H1 (cell line): ENCODE data around the gene ATP2B3. TPM values are rescaled to one million over a fixed set of nuclear protein-coding genes. Genes with fewer than 3 reads are reported as not detected.

ENCODE experiments used
- BRCA1 ChIP-seq: IDR thresholded peaks from 2 replicates; pipeline ENCODE4 v1.6.1; 2012; ENCODE audit warnings: low read depth, low read length, improper control_type of control experiment
- CTCF ChIP-seq, 3 experiments: IDR thresholded peaks; 1 replicate in 2 of 3; 2 replicates in 1 of 3; pipeline versions ENCODE4 v1.5.1 to v1.6.1; 2011; ENCODE audit warnings: low read length in 3 of 3, mild to moderate bottlenecking in 3 of 3, inconsistent platforms in 2 of 3, low read depth in 1 of 3, moderate library complexity in 1 of 3; ENCODE audit not compliant: insufficient read depth in 1 of 3; ENCODE audit errors: control extremely low read depth in 1 of 3
- RNF2 ChIP-seq: fragments of 200-900, 300-1000 bp; sonication (generic); IDR thresholded peaks from 2 replicates; pipeline ENCODE4 v1.7.1; 2016; ENCODE audit warnings: borderline replicate concordance, low read depth, mild to moderate bottlenecking, antibody characterized with exemption, low read length; ENCODE audit not compliant: poor library complexity, severe bottlenecking; ENCODE audit errors: missing control alignments
- SP2 ChIP-seq: IDR thresholded peaks from 2 replicates; pipeline ENCODE4 v1.6.1; 2012; ENCODE audit warnings: mild to moderate bottlenecking, low read length, inconsistent platforms
- polyA plus RNA-seq, 7 experiments: library from polyadenylated mRNA; depleted of rRNA in 3 of 7; stranded (reverse) in 5 of 7; unstranded in 2 of 7; fragments of >200 nt in 5 of 7; fragments of 200-250 nt in 2 of 7; gene quantifications; 1 replicate in 5 of 7; 2 replicates in 1 of 7; 4 replicates in 1 of 7; pipeline versions ENCODE4 v1.2.1 to v1.2.3, GENCODE V29; 2011 to 2013; ENCODE audit warnings: missing spikeins in 2 of 7, mixed read lengths in 2 of 7
- total RNA-seq: library from RNA; stranded (reverse); fragmentation: NEBNext Ultra II Directional; extraction: Animal tissue kit (Norgen Biotek cat#: 25700); gene quantifications from 2 replicates; pipeline ENCODE4 v1.2.1, GENCODE V29; 2021
- TF ChIP-seq, protein P1 (sequence below): fragments of 300-600 bp; sonication (generic); IDR thresholded peaks from 2 replicates; pipeline ENCODE4 v1.7.1; 2012; ENCODE audit warnings: low read length, moderate library complexity, mild to moderate bottlenecking, inconsistent platforms; ENCODE audit not compliant: insufficient replicate concordance

Gene ATP2B3
- total and polyA plus RNA-seq, 2 of the 8 experiments (the other 6 are each of a cell fraction or from before 2014, with no cell fraction given): 0.14 to 0.19 TPM

GRCh38 chrX:153505361-153505760 is 12.1 kb upstream of the ATP2B3 start (continued):
- TF ChIP-seq CTCF (IDR thresholded peaks at IDR 0.05; ENCODE audit: control extremely low read depth in 1 of 3, insufficient read depth in 1 of 3, low read depth in 1 of 3, low read length in 3 of 3) (no peak), SP2 (no peak), BRCA1 (no peak), RNF2 (no peak)
- TF ChIP-seq, protein P1, sequence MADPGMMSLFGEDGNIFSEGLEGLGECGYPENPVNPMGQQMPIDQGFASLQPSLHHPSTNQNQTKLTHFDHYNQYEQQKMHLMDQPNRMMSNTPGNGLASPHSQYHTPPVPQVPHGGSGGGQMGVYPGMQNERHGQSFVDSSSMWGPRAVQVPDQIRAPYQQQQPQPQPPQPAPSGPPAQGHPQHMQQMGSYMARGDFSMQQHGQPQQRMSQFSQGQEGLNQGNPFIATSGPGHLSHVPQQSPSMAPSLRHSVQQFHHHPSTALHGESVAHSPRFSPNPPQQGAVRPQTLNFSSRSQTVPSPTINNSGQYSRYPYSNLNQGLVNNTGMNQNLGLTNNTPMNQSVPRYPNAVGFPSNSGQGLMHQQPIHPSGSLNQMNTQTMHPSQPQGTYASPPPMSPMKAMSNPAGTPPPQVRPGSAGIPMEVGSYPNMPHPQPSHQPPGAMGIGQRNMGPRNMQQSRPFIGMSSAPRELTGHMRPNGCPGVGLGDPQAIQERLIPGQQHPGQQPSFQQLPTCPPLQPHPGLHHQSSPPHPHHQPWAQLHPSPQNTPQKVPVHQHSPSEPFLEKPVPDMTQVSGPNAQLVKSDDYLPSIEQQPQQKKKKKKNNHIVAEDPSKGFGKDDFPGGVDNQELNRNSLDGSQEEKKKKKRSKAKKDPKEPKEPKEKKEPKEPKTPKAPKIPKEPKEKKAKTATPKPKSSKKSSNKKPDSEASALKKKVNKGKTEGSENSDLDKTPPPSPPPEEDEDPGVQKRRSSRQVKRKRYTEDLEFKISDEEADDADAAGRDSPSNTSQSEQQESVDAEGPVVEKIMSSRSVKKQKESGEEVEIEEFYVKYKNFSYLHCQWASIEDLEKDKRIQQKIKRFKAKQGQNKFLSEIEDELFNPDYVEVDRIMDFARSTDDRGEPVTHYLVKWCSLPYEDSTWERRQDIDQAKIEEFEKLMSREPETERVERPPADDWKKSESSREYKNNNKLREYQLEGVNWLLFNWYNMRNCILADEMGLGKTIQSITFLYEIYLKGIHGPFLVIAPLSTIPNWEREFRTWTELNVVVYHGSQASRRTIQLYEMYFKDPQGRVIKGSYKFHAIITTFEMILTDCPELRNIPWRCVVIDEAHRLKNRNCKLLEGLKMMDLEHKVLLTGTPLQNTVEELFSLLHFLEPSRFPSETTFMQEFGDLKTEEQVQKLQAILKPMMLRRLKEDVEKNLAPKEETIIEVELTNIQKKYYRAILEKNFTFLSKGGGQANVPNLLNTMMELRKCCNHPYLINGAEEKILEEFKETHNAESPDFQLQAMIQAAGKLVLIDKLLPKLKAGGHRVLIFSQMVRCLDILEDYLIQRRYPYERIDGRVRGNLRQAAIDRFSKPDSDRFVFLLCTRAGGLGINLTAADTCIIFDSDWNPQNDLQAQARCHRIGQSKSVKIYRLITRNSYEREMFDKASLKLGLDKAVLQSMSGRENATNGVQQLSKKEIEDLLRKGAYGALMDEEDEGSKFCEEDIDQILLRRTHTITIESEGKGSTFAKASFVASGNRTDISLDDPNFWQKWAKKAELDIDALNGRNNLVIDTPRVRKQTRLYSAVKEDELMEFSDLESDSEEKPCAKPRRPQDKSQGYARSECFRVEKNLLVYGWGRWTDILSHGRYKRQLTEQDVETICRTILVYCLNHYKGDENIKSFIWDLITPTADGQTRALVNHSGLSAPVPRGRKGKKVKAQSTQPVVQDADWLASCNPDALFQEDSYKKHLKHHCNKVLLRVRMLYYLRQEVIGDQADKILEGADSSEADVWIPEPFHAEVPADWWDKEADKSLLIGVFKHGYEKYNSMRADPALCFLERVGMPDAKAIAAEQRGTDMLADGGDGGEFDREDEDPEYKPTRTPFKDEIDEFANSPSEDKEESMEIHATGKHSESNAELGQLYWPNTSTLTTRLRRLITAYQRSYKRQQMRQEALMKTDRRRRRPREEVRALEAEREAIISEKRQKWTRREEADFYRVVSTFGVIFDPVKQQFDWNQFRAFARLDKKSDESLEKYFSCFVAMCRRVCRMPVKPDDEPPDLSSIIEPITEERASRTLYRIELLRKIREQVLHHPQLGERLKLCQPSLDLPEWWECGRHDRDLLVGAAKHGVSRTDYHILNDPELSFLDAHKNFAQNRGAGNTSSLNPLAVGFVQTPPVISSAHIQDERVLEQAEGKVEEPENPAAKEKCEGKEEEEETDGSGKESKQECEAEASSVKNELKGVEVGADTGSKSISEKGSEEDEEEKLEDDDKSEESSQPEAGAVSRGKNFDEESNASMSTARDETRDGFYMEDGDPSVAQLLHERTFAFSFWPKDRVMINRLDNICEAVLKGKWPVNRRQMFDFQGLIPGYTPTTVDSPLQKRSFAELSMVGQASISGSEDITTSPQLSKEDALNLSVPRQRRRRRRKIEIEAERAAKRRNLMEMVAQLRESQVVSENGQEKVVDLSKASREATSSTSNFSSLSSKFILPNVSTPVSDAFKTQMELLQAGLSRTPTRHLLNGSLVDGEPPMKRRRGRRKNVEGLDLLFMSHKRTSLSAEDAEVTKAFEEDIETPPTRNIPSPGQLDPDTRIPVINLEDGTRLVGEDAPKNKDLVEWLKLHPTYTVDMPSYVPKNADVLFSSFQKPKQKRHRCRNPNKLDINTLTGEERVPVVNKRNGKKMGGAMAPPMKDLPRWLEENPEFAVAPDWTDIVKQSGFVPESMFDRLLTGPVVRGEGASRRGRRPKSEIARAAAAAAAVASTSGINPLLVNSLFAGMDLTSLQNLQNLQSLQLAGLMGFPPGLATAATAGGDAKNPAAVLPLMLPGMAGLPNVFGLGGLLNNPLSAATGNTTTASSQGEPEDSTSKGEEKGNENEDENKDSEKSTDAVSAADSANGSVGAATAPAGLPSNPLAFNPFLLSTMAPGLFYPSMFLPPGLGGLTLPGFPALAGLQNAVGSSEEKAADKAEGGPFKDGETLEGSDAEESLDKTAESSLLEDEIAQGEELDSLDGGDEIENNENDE: no peak
